Stimulated activated CD4-positive, alpha-beta T cell treated with anti-CD3 and anti-CD28 coated beads, Interleukin-4, amount 100 ng/mL, for 48 hours (primary cell): Measurements from ENCODE around the gene TAMALIN.

Experiments used
- DNase-seq, 2 donors: peaks; one replicate each; pipeline ENCODE4 v3.0.0-alpha.2; 2020; ENCODE audit warnings: low read depth in 2 of 2

Gene TAMALIN

GRCh38 chr12:51984657-51985056 lies 22.1 kb upstream of the TAMALIN start:
- DNase-seq: no peak

- DNase-seq: no peak
These were observed 21.5 kb upstream of the TAMALIN start for GRCh38 chr12:51985154-51985835.

- no peak for DNase-seq
These were observed 19.9 kb upstream of the TAMALIN start for GRCh38 chr12:51986834-51987233.

- no peak for DNase-seq
These were observed 14.5 kb upstream of the TAMALIN start for GRCh38 chr12:51992246-51992645.

GRCh38 chr12:51994539-51994820 lies 12.3 kb upstream of the TAMALIN start:
- DNase-seq: no peak

GRCh38 chr12:51994959-51995358 lies 11.8 kb upstream of the TAMALIN start:
- no peak for DNase-seq

- DNase-seq: no peak
These were observed 9.6 kb upstream of the TAMALIN start for GRCh38 chr12:51997136-51997535.

- no peak for DNase-seq
These were observed 3.7 kb upstream of the TAMALIN start for GRCh38 chr12:52003016-52003550.

GRCh38 chr12:52003591-52003990 lies 3.2 kb upstream of the TAMALIN start:
- no peak for DNase-seq

GRCh38 chr12:52004042-52004648 lies 2.6 kb upstream of the TAMALIN start:
- DNase-seq: no peak

- no peak for DNase-seq
These were observed 1.4 kb upstream of the TAMALIN start for GRCh38 chr12:52005218-52005902.

- DNase-seq: no peak
These were observed 643 bp upstream of the TAMALIN start for GRCh38 chr12:52005903-52006703.

- DNase-seq: peak in 1 of 2 donors; percentile 19
These were observed 594 bp downstream of the TAMALIN start for GRCh38 chr12:52007158-52007921.

- no peak for DNase-seq
These were observed 1.3 kb downstream of the TAMALIN start for GRCh38 chr12:52007982-52008510.

- no peak for DNase-seq
These were observed 2.5 kb downstream of the TAMALIN start for GRCh38 chr12:52009081-52009751.

- no peak for DNase-seq
These were observed 3.4 kb downstream of the TAMALIN start for GRCh38 chr12:52010152-52010622.

- no peak for DNase-seq
These were observed 4.2 kb downstream of the TAMALIN start for GRCh38 chr12:52010692-52011601.

GRCh38 chr12:52011602-52012214 lies 5.0 kb downstream of the TAMALIN start:
- no peak for DNase-seq
